ENCODE measurements around the gene AMPH. TPM values are rescaled to one million over a fixed set of nuclear protein-coding genes. Genes with fewer than 3 reads are reported as not detected.

AMPH gene
- total RNA-seq, 1 donor from 2014 or later: 13.3 TPM

DNA sequence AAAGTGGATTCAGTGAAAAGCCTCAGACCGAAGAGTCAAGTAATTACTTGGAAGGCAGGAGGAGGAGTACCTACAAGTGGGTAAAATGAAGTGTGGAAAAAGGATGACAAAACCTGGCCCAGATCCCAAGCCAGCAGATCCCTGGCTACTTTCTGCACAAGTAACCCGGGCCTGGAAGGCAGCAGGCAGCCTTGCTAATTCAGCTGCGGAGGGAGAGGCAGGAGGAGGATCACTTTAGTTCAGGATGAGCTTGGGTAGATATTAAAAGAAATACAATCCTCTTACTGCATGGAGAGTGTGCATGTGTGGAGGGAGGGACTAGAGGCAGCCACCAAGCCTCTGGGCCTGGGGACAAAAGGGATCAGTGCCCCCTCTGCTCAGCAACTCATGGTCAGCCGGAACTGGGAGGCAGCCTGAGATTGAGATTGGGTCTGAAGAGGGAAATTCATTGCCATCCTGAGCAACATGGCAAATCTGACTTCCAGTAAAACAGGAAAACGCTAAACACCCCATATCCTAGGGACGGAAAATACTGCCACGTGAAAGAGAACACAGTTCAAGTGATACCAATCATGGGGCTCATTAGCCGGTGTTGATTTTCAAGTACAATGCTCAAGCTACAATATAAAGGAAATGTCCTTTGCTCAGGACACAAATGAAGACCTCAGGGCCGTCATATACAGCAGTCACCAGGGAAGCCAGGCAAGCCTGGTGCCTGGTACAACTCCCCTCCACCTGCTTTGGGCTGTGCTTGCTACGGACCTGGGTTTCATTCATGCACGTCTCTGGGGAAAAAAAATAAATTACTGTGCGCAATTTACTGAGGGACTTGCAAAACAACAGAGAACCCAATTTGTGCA is 1.3 kb downstream of the AMPH start:
- H3K4me1 ChIP-seq: peaks cover 5% of the 10 kb centered on the region
- TF ChIP-seq, protein P1, sequence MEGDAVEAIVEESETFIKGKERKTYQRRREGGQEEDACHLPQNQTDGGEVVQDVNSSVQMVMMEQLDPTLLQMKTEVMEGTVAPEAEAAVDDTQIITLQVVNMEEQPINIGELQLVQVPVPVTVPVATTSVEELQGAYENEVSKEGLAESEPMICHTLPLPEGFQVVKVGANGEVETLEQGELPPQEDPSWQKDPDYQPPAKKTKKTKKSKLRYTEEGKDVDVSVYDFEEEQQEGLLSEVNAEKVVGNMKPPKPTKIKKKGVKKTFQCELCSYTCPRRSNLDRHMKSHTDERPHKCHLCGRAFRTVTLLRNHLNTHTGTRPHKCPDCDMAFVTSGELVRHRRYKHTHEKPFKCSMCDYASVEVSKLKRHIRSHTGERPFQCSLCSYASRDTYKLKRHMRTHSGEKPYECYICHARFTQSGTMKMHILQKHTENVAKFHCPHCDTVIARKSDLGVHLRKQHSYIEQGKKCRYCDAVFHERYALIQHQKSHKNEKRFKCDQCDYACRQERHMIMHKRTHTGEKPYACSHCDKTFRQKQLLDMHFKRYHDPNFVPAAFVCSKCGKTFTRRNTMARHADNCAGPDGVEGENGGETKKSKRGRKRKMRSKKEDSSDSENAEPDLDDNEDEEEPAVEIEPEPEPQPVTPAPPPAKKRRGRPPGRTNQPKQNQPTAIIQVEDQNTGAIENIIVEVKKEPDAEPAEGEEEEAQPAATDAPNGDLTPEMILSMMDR (IDR thresholded peaks at IDR 0.05): no peak
- TF ChIP-seq POLR2AphosphoS5 (IDR thresholded peaks at IDR 0.05; ENCODE audit: insufficient read depth in 1 of 2, low read depth in 1 of 2) (no peak), POLR2A (IDR thresholded peaks at IDR 0.05) (no peak)
- H3K36me3 ChIP-seq: no peaks in the 10 kb centered on the region
- H3K9me3 ChIP-seq: no peaks in the 10 kb centered on the region
- DNase-seq (ENCODE audit: extremely low spot score in 2 of 2): no peak
- intact Hi-C loops (cut with DNase I): no loop called here
- no peaks in the 10 kb centered on the region for H3K27me3 ChIP-seq
- H3K4me3 ChIP-seq: peak overlapping the region; percentile 46 to 49
- H3K27ac ChIP-seq: no peak overlapping the region

DNA sequence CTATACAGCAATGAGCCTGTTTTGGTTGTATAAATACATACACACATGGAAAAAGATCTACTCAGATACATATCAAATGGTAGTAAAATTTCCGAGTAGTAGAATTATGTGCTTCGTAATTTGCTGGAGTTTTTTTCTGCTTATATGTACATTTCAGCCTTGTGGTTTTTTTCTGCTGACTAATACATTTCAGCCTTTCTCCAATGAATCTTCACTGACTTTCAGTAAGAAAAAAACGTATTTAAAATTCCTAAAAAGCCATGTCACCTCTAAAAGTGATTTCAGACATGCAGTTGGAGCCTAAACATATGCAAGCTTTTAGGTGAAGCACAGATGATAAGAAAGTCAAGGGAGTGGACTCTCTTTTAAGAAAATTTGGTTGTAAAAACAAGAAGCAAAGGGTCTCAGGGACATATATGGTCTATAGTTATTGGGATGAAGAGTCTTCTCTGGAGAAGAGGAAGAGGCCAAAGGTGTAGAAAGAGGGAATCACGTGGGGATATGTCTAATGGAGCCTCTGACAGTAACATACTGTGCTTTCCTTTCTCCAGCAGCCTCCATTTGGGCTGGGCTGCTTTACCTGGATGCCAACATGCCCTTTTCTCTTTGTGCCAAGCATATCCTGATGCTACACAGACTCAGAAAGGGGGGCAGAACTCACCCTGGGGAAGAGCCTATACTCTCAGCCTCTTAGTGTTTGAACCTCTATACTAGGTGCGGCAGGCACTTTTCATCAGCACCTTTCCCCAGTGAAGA is 2.4 kb downstream of the AMPH start:
- no peak for DNase-seq (ENCODE audit: extremely low spot score in 2 of 2)
- no peak overlapping the region for H3K4me3 ChIP-seq
- no peaks in the 10 kb centered on the region for H3K9me3 ChIP-seq
- no peaks in the 10 kb centered on the region for H3K36me3 ChIP-seq
- TF ChIP-seq, protein P1 (IDR thresholded peaks at IDR 0.05): no peak
- TF ChIP-seq POLR2AphosphoS5 (IDR thresholded peaks at IDR 0.05; ENCODE audit: insufficient read depth in 1 of 2, low read depth in 1 of 2): no peak
- peaks cover 5% of the 10 kb centered on the region for H3K4me1 ChIP-seq
- H3K27me3 ChIP-seq: no peaks in the 10 kb centered on the region
- intact Hi-C loops (cut with DNase I): no loop called here
- no peak overlapping the region for H3K27ac ChIP-seq

DNA sequence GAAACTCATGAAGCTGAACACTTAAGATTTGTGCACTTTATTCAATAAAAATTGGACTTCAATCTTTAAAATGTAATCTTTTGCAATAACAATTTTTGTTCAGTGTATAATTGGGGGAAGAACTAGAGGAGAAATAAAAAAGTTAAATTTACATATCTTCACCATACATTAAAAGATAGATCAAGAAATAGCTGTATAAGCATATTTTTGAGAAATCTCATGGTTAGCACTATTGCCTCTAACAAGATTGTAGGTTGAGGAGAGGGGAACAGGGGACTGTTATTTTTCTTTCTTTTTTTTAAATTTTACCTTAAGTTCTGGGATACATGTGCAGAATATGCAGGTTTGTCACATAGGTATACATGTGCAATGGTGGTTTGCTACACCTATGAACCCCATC is 5.3 kb downstream of the AMPH start:
- no peak for DNase-seq (ENCODE audit: extremely low spot score in 2 of 2)
- Histone ChIP-seq H3K27me3 (no peaks in the 10 kb centered on the region), H3K36me3 (no peaks in the 10 kb centered on the region), H3K27ac (no peak overlapping the region), H3K4me3 (no peak overlapping the region), H3K9me3 (no peaks in the 10 kb centered on the region), H3K4me1 (peaks cover 5% of the 10 kb centered on the region)
- TF ChIP-seq POLR2A (IDR thresholded peaks at IDR 0.05) (no peak), POLR2AphosphoS5 (IDR thresholded peaks at IDR 0.05; ENCODE audit: insufficient read depth in 1 of 2, low read depth in 1 of 2) (no peak)
- TF ChIP-seq, protein P1 (IDR thresholded peaks at IDR 0.05): no peak
- intact Hi-C loops (cut with DNase I): no loop called here

DNA sequence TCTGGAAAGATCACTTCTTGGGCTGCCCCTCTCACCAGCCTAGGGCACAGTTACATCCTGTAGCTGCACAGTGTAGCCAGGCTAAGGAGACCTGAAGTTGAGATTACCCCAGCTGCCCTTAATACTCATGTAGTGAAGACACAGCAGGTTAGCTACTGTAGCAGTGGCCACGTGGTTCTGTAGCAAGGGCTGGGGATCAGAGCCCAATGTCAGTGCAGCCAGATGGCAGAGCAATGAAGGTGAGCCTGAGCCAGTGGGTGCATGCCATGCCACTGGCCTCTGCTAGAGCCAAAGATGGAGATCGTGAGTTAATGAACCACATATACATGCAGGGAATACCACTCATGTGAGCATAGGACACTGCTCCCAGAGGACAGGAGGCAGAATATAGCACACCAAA is 15.5 kb downstream of the AMPH start:
- no peak for DNase-seq (ENCODE audit: extremely low spot score in 2 of 2)
- H3K27ac ChIP-seq: no peak overlapping the region
- H3K36me3 ChIP-seq: no peaks in the 10 kb centered on the region
- TF ChIP-seq POLR2A (IDR thresholded peaks at IDR 0.05) (no peak), POLR2AphosphoS5 (IDR thresholded peaks at IDR 0.05; ENCODE audit: insufficient read depth in 1 of 2, low read depth in 1 of 2) (no peak)
- TF ChIP-seq, protein P1 (IDR thresholded peaks at IDR 0.05): no peak
- no peaks in the 10 kb centered on the region for H3K9me3 ChIP-seq
- no peaks in the 10 kb centered on the region for H3K4me1 ChIP-seq
- intact Hi-C loops (cut with DNase I): no loop called here
- H3K4me3 ChIP-seq: no peak overlapping the region
- no peaks in the 10 kb centered on the region for H3K27me3 ChIP-seq

DNA sequence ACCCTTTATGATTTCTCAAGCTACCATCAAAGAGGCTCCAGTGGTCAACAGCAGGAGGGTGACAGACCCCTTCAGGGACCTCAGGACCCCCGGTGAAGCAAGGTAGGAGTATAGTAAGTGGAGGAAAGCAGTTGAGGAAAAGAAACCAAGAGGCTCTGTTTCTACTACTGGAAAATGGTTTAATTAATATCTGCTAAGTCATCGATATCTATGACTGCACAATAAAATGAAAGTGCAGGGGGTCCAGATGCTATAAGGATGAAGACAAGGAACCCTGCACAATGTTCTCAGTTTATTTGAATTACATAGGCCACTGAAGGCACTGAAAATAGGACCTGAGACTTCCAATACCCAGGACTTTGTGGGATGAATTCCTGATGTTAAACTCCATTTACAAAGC is 23.7 kb downstream of the AMPH start:
- no peaks in the 10 kb centered on the region for H3K4me1 ChIP-seq

More for the DNA sequence above, 23.7 kb downstream of the AMPH start:
- DNase-seq (ENCODE audit: extremely low spot score in 2 of 2): no peak
- H3K9me3 ChIP-seq: no peaks in the 10 kb centered on the region
- no peak overlapping the region for H3K27ac ChIP-seq
- no peak overlapping the region for H3K4me3 ChIP-seq
- no peak for TF ChIP-seq POLR2AphosphoS5 (IDR thresholded peaks at IDR 0.05; ENCODE audit: insufficient read depth in 1 of 2, low read depth in 1 of 2)
- TF ChIP-seq POLR2A (IDR thresholded peaks at IDR 0.05): no peak
- TF ChIP-seq, protein P1 (IDR thresholded peaks at IDR 0.05): no peak
- H3K36me3 ChIP-seq: no peaks in the 10 kb centered on the region
- intact Hi-C loops (cut with DNase I): no loop called here
- H3K27me3 ChIP-seq: no peaks in the 10 kb centered on the region
